NB4 (cell line): ENCODE data around the gene HDGFL3.

Source experiments
- POLR2A ChIP-seq: IDR thresholded peaks from 2 replicates; pipeline ENCODE4 v1.6.1; 2011; ENCODE audit warnings: mild to moderate bottlenecking; ENCODE audit not compliant: insufficient read length; ENCODE audit errors: extremely low read depth
- TF ChIP-seq, protein P1 (sequence below): IDR thresholded peaks from one replicate; pipeline ENCODE4 v1.5.1; 2012; ENCODE audit warnings: low read depth, low read length
- TF ChIP-seq, protein P2 (sequence below): IDR thresholded peaks from 2 replicates; pipeline ENCODE4 v1.6.1; 2011; ENCODE audit warnings: low read depth, low read length

DNA sequence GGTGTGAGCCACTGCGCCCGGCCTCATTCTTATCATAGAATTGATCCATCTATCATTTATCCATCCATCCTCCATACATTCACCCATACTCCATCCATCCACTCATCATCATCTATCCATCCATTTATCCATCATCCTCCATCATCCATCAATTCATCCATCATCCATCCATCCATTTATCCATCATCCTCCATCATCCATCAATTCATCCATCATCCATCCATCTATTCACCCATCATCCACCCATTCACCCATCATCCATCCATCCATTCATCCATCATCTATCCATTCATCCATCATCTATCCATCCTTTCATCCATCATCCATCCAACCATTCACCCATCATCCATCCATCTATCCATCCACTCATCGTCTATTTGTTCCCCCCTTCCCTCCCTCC, 96.5 kb downstream of the HDGFL3 start:
- TF ChIP-seq, protein P1, sequence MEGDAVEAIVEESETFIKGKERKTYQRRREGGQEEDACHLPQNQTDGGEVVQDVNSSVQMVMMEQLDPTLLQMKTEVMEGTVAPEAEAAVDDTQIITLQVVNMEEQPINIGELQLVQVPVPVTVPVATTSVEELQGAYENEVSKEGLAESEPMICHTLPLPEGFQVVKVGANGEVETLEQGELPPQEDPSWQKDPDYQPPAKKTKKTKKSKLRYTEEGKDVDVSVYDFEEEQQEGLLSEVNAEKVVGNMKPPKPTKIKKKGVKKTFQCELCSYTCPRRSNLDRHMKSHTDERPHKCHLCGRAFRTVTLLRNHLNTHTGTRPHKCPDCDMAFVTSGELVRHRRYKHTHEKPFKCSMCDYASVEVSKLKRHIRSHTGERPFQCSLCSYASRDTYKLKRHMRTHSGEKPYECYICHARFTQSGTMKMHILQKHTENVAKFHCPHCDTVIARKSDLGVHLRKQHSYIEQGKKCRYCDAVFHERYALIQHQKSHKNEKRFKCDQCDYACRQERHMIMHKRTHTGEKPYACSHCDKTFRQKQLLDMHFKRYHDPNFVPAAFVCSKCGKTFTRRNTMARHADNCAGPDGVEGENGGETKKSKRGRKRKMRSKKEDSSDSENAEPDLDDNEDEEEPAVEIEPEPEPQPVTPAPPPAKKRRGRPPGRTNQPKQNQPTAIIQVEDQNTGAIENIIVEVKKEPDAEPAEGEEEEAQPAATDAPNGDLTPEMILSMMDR = no peak
- no peak for TF ChIP-seq POLR2A
- TF ChIP-seq, protein P2, sequence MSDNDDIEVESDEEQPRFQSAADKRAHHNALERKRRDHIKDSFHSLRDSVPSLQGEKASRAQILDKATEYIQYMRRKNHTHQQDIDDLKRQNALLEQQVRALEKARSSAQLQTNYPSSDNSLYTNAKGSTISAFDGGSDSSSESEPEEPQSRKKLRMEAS = no peak
